Adipocyte (in vitro differentiated cells): ENCODE data around the gene USP6NL.

ENCODE experiments used
- DNase-seq: peaks from one replicate; pipeline ENCODE4 v3.0.0-alpha.2; 2015; ENCODE audit warnings: low read depth
- H3K27me3 ChIP-seq: replicated peaks from 2 replicates; pipeline ENCODE4 v1.7.0; 2013; ENCODE audit warnings: mild to moderate bottlenecking, low read length, moderate library complexity; ENCODE audit not compliant: control insufficient read depth, insufficient read depth
- H3K36me3 ChIP-seq: 2 replicates; pipeline ENCODE4 v1.7.0; 2013; ENCODE audit warnings: low read length, mild to moderate bottlenecking, moderate library complexity; ENCODE audit not compliant: control insufficient read depth, insufficient read depth, severe bottlenecking
- H3K4me1 ChIP-seq: 2 replicates; pipeline ENCODE4 v1.7.0; 2013; ENCODE audit warnings: mild to moderate bottlenecking, low read length, moderate library complexity; ENCODE audit not compliant: control insufficient read depth, insufficient read depth
- H3K4me3 ChIP-seq: 2 replicates; pipeline ENCODE4 v1.7.0; 2013; ENCODE audit warnings: mild to moderate bottlenecking, low read length, moderate library complexity
- H3K9ac ChIP-seq: 2 replicates; pipeline ENCODE4 v1.7.0; 2013; ENCODE audit warnings: mild to moderate bottlenecking, low read length, moderate library complexity
- H3K9me3 ChIP-seq: 2 replicates; pipeline ENCODE4 v1.7.0; 2013; ENCODE audit warnings: mild to moderate bottlenecking, low read length, moderate library complexity; ENCODE audit not compliant: control insufficient read depth

The USP6NL gene

GRCh38 chr10:11612021-11613001 lies 861 bp upstream of the USP6NL start:
- H3K9me3 ChIP-seq, result no peaks in the 10 kb centered on the region
- no peaks in the 10 kb centered on the region for H3K36me3 ChIP-seq
- peak; percentile 18 for DNase-seq

GRCh38 chr10:11610826-11611247 lies 613 bp downstream of the USP6NL start:
- peak; percentile 70 for DNase-seq
- Histone ChIP-seq H3K9ac (peak overlapping the region; percentile 83), H3K27me3 (no peaks in the 10 kb centered on the region), H3K4me3 (peak overlapping the region; percentile 98), H3K4me1 (peaks cover 20% of the 10 kb centered on the region), H3K36me3 (no peaks in the 10 kb centered on the region), H3K9me3 (no peaks in the 10 kb centered on the region)

More at GRCh38 chr10:11612021-11613001, 861 bp upstream of the USP6NL start:
- Histone ChIP-seq H3K4me1 (peaks cover 20% of the 10 kb centered on the region), H3K4me3 (peak overlapping the region; percentile 98), H3K27me3 (no peaks in the 10 kb centered on the region), H3K9ac (peak overlapping the region; percentile 83)

- no peaks in the 10 kb centered on the region for H3K9me3 ChIP-seq
- H3K4me3 ChIP-seq, result peak overlapping the region; percentile 98
- no peaks in the 10 kb centered on the region for H3K36me3 ChIP-seq
- no peak for DNase-seq
- H3K27me3 ChIP-seq, result no peaks in the 10 kb centered on the region
- peaks cover 19% of the 10 kb centered on the region for H3K4me1 ChIP-seq
- peak overlapping the region; percentile 83 for H3K9ac ChIP-seq
Observed at GRCh38 chr10:11610166-11610825, 1.2 kb downstream of the USP6NL start.

- H3K4me1 ChIP-seq, result peaks cover 22% of the 10 kb centered on the region
- H3K9me3 ChIP-seq, result no peaks in the 10 kb centered on the region
- no peak overlapping the region for H3K9ac ChIP-seq
- no peaks in the 10 kb centered on the region for H3K36me3 ChIP-seq
- no peaks in the 10 kb centered on the region for H3K27me3 ChIP-seq
- no peak for DNase-seq
- H3K4me3 ChIP-seq, result peak overlapping the region; percentile 98
Observed at GRCh38 chr10:11609492-11610093, 1.9 kb downstream of the USP6NL start.

- Histone ChIP-seq H3K27me3 (no peaks in the 10 kb centered on the region), H3K9me3 (no peaks in the 10 kb centered on the region), H3K36me3 (no peaks in the 10 kb centered on the region), H3K4me1 (peaks cover 22% of the 10 kb centered on the region), H3K9ac (no peak overlapping the region), H3K4me3 (no peak overlapping the region)
- no peak for DNase-seq
Observed at GRCh38 chr10:11609052-11609451, 2.4 kb downstream of the USP6NL start.

GRCh38 chr10:11608159-11609013 lies 3.1 kb downstream of the USP6NL start:
- no peak for DNase-seq
- no peak overlapping the region for H3K4me3 ChIP-seq
- H3K36me3 ChIP-seq, result no peaks in the 10 kb centered on the region
- no peaks in the 10 kb centered on the region for H3K27me3 ChIP-seq
- no peaks in the 10 kb centered on the region for H3K9me3 ChIP-seq
- H3K4me1 ChIP-seq, result peaks cover 22% of the 10 kb centered on the region
- no peak overlapping the region for H3K9ac ChIP-seq

GRCh38 chr10:11605807-11606408 lies 5.5 kb downstream of the USP6NL start:
- H3K36me3 ChIP-seq, result no peaks in the 10 kb centered on the region
- no peaks in the 10 kb centered on the region for H3K27me3 ChIP-seq
- H3K9ac ChIP-seq, result no peak overlapping the region
- no peak for DNase-seq
- peak overlapping the region; percentile 40 for H3K4me3 ChIP-seq
- H3K9me3 ChIP-seq, result no peaks in the 10 kb centered on the region
- H3K4me1 ChIP-seq, result peaks cover 18% of the 10 kb centered on the region

- Histone ChIP-seq H3K36me3 (no peaks in the 10 kb centered on the region), H3K27me3 (no peaks in the 10 kb centered on the region), H3K9ac (no peak overlapping the region), H3K4me1 (peaks cover 13% of the 10 kb centered on the region), H3K4me3 (no peak overlapping the region), H3K9me3 (no peaks in the 10 kb centered on the region)
- no peak for DNase-seq
Observed at GRCh38 chr10:11604865-11605650, 6.4 kb downstream of the USP6NL start.

- Histone ChIP-seq H3K36me3 (no peaks in the 10 kb centered on the region), H3K4me1 (peaks cover 8% of the 10 kb centered on the region), H3K4me3 (no peak overlapping the region), H3K9me3 (no peaks in the 10 kb centered on the region), H3K27me3 (no peaks in the 10 kb centered on the region), H3K9ac (no peak overlapping the region)
- no peak for DNase-seq
Observed at GRCh38 chr10:11603741-11604140, 7.7 kb downstream of the USP6NL start.
